Endodermal cell (in vitro differentiated cells): Measurements from ENCODE around the gene ATRN. TPM values are rescaled to one million over a fixed set of nuclear protein-coding genes. Genes with fewer than 3 reads are reported as not detected.

Experiments
- DNase-seq: peaks from one replicate; pipeline ENCODE4 v3.0.0-alpha.2; 2017
- H3K27ac ChIP-seq: 2 replicates; pipeline ENCODE4 v1.5.1; 2013; ENCODE audit warnings: mild to moderate bottlenecking, low read depth, low read length, moderate library complexity
- H3K27me3 ChIP-seq: 2 replicates; pipeline ENCODE4 v1.6.1; 2013; ENCODE audit warnings: mild to moderate bottlenecking, low read length, moderate library complexity; ENCODE audit not compliant: insufficient read depth, control insufficient read depth, poor library complexity, severe bottlenecking
- H3K36me3 ChIP-seq: 2 replicates; pipeline ENCODE4 v1.7.0; 2013; ENCODE audit warnings: mild to moderate bottlenecking, low read length, moderate library complexity; ENCODE audit not compliant: control insufficient read depth, insufficient read depth
- H3K4me1 ChIP-seq: one replicate; pipeline ENCODE4 v1.7.0; 2013; ENCODE audit warnings: low read length; ENCODE audit not compliant: control insufficient read depth, insufficient read depth
- H3K4me3 ChIP-seq: 2 replicates; pipeline ENCODE4 v1.5.1; 2013; ENCODE audit warnings: mild to moderate bottlenecking, low read length, moderate library complexity
- H3K9ac ChIP-seq: 2 replicates; pipeline ENCODE4 v1.6.1; 2013; ENCODE audit warnings: mild to moderate bottlenecking, low read length, moderate library complexity; ENCODE audit not compliant: poor library complexity, severe bottlenecking; ENCODE audit errors: extremely low read depth
- H3K9me3 ChIP-seq: 2 replicates; pipeline ENCODE4 v1.6.1; 2013; ENCODE audit warnings: mild to moderate bottlenecking, low read length, moderate library complexity; ENCODE audit not compliant: control insufficient read depth
- H3K27ac Mint-ChIP-seq: 2 replicates; pipeline ENCODE4 v1.8.0; 2020; ENCODE audit warnings: mixed read lengths
- H3K27me3 Mint-ChIP-seq: 2 replicates; pipeline ENCODE4 v1.8.0; 2021; ENCODE audit warnings: mild to moderate bottlenecking, mixed read lengths; ENCODE audit not compliant: insufficient read depth
- H3K36me3 Mint-ChIP-seq: 2 replicates; pipeline ENCODE4 v1.8.0; 2020; ENCODE audit warnings: low read depth, mixed read lengths
- H3K4me1 Mint-ChIP-seq: 2 replicates; pipeline ENCODE4 v1.8.0; 2020; ENCODE audit warnings: mixed read lengths
- H3K4me3 Mint-ChIP-seq: 2 replicates; pipeline ENCODE4 v1.8.0; 2020; ENCODE audit warnings: mild to moderate bottlenecking, moderate library complexity, mixed read lengths
- H3K9me3 Mint-ChIP-seq: 2 replicates; pipeline ENCODE4 v1.8.0; 2020; ENCODE audit warnings: mild to moderate bottlenecking, mixed read lengths
- WGBS, 2 experiments: methylation state at CpG; one replicate each; pipeline versions ENCODE4 v1.1.5 to v1.1.7; 2013; ENCODE audit warnings: missing lambda C conversion rate in 2 of 2, mixed read lengths in 1 of 2; ENCODE audit not compliant: insufficient coverage in 1 of 2, insufficient read length in 1 of 2; 5-methylcytosine and 5-hydroxymethylcytosine counted together
- total RNA-seq, 2 donors: library from RNA; stranded (reverse); fragmentation: NEBNext Ultra II Directional in 1 of 2; extraction: Animal tissue kit (Norgen Biotek cat#: 25700) in 1 of 2; gene quantifications; 2 replicates in 1 of 2; 3 replicates in 1 of 2; pipeline ENCODE4 v1.2.1, GENCODE V29; 2021
- TF ChIP-seq, protein P1 (sequence below): fragments of 200-600 bp; sonication (generic); conservative IDR thresholded peaks from 2 replicates; pipeline ENCODE4 v1.5.0; 2021; ENCODE audit warnings: antibody characterized with exemption, mild to moderate bottlenecking

Gene ATRN
- total RNA-seq, 2 donors from 2014 or later: 27.4 to 31.2 TPM

DNA sequence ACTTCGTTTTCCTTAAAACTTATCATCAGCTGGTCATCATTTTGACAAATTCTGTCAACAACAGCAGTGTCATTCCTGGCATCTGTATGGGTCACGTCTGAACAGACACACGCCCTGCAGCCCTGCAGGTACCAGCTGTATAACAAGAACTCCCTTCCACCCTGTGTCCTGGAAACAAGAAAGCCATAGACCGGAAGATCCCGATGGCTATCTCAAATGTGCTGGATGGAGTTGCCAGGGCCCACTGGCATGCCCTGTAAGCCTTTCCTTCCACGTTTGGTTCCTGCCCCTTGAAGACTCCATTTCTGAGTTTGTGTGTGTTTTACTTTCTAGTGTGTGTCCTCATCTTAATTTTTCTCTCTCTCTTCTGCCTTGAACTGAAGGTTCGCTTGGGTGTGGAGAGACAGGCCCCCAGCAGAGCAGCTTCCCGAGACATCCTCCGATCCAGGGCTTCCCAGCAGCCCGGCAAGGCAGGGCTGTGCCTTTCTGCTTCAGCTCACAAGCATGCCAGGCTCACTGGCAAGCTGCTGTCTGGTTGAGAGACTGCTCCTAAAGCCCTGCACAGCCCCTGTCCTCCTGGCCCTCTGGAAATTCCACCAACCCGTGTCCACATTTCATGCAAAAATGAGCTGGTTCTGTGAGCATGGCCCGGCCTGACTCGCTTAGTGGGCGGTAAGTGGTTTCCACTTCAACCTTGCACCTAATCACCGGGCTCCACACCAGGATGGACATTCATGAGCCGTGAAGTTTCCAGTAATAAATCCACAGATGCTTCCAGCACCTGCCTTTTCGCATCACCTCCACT lies 183.7 kb downstream of the ATRN start:
- H3K4me1 Mint-ChIP-seq: peaks cover 2% of the 10 kb centered on the region
- no peak for DNase-seq
- no peaks in the 10 kb centered on the region for H3K9me3 ChIP-seq
- H3K36me3 Mint-ChIP-seq: peaks cover 3% of the 10 kb centered on the region
- no peaks in the 10 kb centered on the region for H3K36me3 ChIP-seq
- TF ChIP-seq, protein P1, sequence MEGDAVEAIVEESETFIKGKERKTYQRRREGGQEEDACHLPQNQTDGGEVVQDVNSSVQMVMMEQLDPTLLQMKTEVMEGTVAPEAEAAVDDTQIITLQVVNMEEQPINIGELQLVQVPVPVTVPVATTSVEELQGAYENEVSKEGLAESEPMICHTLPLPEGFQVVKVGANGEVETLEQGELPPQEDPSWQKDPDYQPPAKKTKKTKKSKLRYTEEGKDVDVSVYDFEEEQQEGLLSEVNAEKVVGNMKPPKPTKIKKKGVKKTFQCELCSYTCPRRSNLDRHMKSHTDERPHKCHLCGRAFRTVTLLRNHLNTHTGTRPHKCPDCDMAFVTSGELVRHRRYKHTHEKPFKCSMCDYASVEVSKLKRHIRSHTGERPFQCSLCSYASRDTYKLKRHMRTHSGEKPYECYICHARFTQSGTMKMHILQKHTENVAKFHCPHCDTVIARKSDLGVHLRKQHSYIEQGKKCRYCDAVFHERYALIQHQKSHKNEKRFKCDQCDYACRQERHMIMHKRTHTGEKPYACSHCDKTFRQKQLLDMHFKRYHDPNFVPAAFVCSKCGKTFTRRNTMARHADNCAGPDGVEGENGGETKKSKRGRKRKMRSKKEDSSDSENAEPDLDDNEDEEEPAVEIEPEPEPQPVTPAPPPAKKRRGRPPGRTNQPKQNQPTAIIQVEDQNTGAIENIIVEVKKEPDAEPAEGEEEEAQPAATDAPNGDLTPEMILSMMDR: no peak
- H3K27me3 Mint-ChIP-seq: peaks cover 29% of the 10 kb centered on the region
- peaks cover 7% of the 10 kb centered on the region for H3K27me3 ChIP-seq
- peaks cover 5% of the 10 kb centered on the region for H3K9me3 Mint-ChIP-seq
- no peak overlapping the region for H3K27ac ChIP-seq
- no peak overlapping the region for H3K4me3 ChIP-seq
- no peaks in the 10 kb centered on the region for H3K4me1 ChIP-seq
- no peak overlapping the region for H3K9ac ChIP-seq
- WGBS, 2 experiments: 83 to 90% methylated on average over 10 to 17 of the region's 17 CpGs
- no peak overlapping the region for H3K4me3 Mint-ChIP-seq
- H3K27ac Mint-ChIP-seq: no peak overlapping the region

DNA sequence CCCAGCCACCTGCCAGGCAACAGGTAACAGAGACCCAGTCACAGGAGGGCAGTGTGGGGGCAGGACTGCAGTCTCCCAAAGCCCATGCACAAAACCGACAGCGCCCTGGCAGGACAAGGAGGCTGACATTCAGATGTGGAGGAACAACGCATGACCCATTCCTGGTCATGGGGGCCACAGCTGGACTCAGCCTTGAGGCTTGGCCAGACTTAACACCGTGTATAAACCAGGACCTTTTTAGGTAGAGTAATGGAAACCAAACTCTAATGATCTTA lies 184.2 kb downstream of the ATRN start:
- WGBS, 2 experiments: 93 to 97% methylated on average over 4 of the region's 4 CpGs
- no peak overlapping the region for H3K4me3 ChIP-seq
- no peak for DNase-seq
- H3K36me3 ChIP-seq: no peaks in the 10 kb centered on the region
- H3K27ac ChIP-seq: no peak overlapping the region
- Mint-ChIP-seq H3K4me1 (peaks cover 4% of the 10 kb centered on the region), H3K27me3 (peaks cover 34% of the 10 kb centered on the region), H3K4me3 (no peak overlapping the region), H3K36me3 (peaks cover 3% of the 10 kb centered on the region), H3K9me3 (peaks cover 5% of the 10 kb centered on the region), H3K27ac (no peak overlapping the region)
- TF ChIP-seq, protein P1: no peak
- H3K9me3 ChIP-seq: no peaks in the 10 kb centered on the region
- no peak overlapping the region for H3K9ac ChIP-seq
- H3K4me1 ChIP-seq: no peaks in the 10 kb centered on the region
- H3K27me3 ChIP-seq: peaks cover 13% of the 10 kb centered on the region

DNA sequence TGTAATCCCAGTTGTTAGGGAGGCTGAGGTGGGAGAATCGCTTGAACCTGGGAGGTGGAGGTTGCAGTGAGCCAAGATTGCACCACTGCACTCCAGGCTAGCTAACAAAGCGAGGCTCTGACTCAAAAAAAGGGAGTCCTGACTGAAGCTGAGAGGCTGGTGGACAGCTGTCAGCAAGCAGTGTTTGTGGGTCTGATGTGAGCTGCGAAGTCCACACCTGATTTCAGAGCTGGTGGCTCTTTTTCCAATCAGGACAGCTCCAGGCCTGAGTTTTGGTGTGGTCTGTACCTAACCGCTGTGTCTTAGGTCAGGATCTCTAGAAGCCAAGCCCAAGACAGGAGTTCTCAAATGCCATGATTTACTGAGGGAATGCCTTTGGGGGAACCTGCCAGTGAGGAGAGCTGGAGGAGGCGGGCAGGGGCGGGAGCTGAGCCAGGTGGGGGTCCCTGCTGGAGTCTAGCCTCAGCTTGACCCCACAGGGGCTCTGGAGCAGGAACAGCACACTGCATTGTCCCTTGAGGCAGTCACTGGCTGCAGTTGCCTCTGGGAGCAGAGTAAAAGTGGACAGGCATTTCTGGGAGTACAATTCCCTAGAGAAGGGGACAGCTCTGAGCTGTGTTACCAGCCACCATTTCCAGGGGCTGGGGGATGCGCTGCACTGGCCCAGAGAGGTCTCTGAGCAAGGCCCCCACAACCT lies 187.3 kb downstream of the ATRN start:
- no peak for DNase-seq
- peaks cover 4% of the 10 kb centered on the region for H3K4me1 Mint-ChIP-seq
- TF ChIP-seq, protein P1: no peak

More for the DNA sequence above, 187.3 kb downstream of the ATRN start:
- no peaks in the 10 kb centered on the region for H3K36me3 ChIP-seq
- Mint-ChIP-seq H3K4me3 (no peak overlapping the region), H3K27me3 (peaks cover 60% of the 10 kb centered on the region), H3K9me3 (peaks cover 7% of the 10 kb centered on the region), H3K27ac (no peak overlapping the region), H3K36me3 (no peaks in the 10 kb centered on the region)
- no peak overlapping the region for H3K9ac ChIP-seq
- no peaks in the 10 kb centered on the region for H3K9me3 ChIP-seq
- H3K4me1 ChIP-seq: no peaks in the 10 kb centered on the region
- peaks cover 44% of the 10 kb centered on the region for H3K27me3 ChIP-seq
- WGBS, 2 experiments: 88 to 91% methylated on average over 4 to 7 of the region's 7 CpGs
- H3K27ac ChIP-seq: no peak overlapping the region
- H3K4me3 ChIP-seq: no peak overlapping the region
